Measurements from ENCODE around the gene MGMT. TPM values are rescaled to one million over a fixed set of nuclear protein-coding genes. Genes with fewer than 3 reads are reported as not detected.

Gene MGMT
- total RNA-seq, 4 donors from 2014 or later: 16.5 to 37.5 (median 32.1) TPM

GRCh38 chr10:129778571-129778970, 311.5 kb downstream of the MGMT start:
- H3K27ac ChIP-seq: no peak overlapping the region
- H3K4me1 ChIP-seq: no peaks in the 10 kb centered on the region
- no peak overlapping the region for H3K4me3 ChIP-seq
- ATAC-seq: no peak
- 92% methylated on average over 5 of the region's 13 CpGs; no CpG with 5 or more reads in 1 of the 2 donors for WGBS, 2 donors (ENCODE audit: low coverage in 1 of 2)
- H3K36me3 ChIP-seq: no peaks in the 10 kb centered on the region
- H3K9me3 ChIP-seq: no peaks in the 10 kb centered on the region
- TF ChIP-seq POLR2AphosphoS5 (IDR thresholded peaks at IDR 0.05) (no peak), CTCF (IDR thresholded peaks at IDR 0.05) (no peak), EP300 (IDR thresholded peaks at IDR 0.05) (no peak), POLR2A (IDR thresholded peaks at IDR 0.05) (no peak)
- H3K27me3 ChIP-seq: no peaks in the 10 kb centered on the region

- WGBS, 2 donors (ENCODE audit: low coverage in 1 of 2): 75 to 93% methylated on average over 2 to 25 of the region's 35 CpGs
- no peaks in the 10 kb centered on the region for H3K27me3 ChIP-seq
- H3K36me3 ChIP-seq: no peaks in the 10 kb centered on the region
- H3K9me3 ChIP-seq: no peaks in the 10 kb centered on the region
- TF ChIP-seq POLR2AphosphoS5 (IDR thresholded peaks at IDR 0.05): no peak
- no peak for TF ChIP-seq POLR2A (IDR thresholded peaks at IDR 0.05)
- TF ChIP-seq EP300 (IDR thresholded peaks at IDR 0.05): no peak
- TF ChIP-seq CTCF (IDR thresholded peaks at IDR 0.05): no peak
- no peak overlapping the region for H3K4me3 ChIP-seq
- no peaks in the 10 kb centered on the region for H3K4me1 ChIP-seq
- ATAC-seq: no peak
- H3K27ac ChIP-seq: no peak overlapping the region
Observed at GRCh38 chr10:129779126-129780111, 312.4 kb downstream of the MGMT start.

GRCh38 chr10:129780198-129780597, 313.2 kb downstream of the MGMT start:
- Histone ChIP-seq H3K27ac (no peak overlapping the region), H3K4me3 (no peak overlapping the region), H3K27me3 (no peaks in the 10 kb centered on the region), H3K4me1 (no peaks in the 10 kb centered on the region), H3K36me3 (no peaks in the 10 kb centered on the region), H3K9me3 (no peaks in the 10 kb centered on the region)
- WGBS, 2 donors (ENCODE audit: low coverage in 1 of 2): 79% methylated on average over 2 of the region's 6 CpGs; no CpG with 5 or more reads in 1 of the 2 donors
- TF ChIP-seq POLR2AphosphoS5 (IDR thresholded peaks at IDR 0.05): no peak
- TF ChIP-seq CTCF (IDR thresholded peaks at IDR 0.05): no peak
- TF ChIP-seq POLR2A (IDR thresholded peaks at IDR 0.05): no peak
- ATAC-seq: no peak

- Histone ChIP-seq H3K36me3 (no peaks in the 10 kb centered on the region), H3K9me3 (peaks cover 0 to 9% (median 0%) of the 10 kb centered on the region in 3 donors), H3K27ac (no peak overlapping the region), H3K4me1 (no peaks in the 10 kb centered on the region), H3K27me3 (no peaks in the 10 kb centered on the region), H3K4me3 (no peak overlapping the region)
- no peak for ATAC-seq
- 95 to 100% methylated on average over 2 to 9 of the region's 20 CpGs for WGBS, 2 donors (ENCODE audit: low coverage in 1 of 2)
- TF ChIP-seq CTCF (IDR thresholded peaks at IDR 0.05): no peak
- TF ChIP-seq POLR2AphosphoS5 (IDR thresholded peaks at IDR 0.05): no peak
- no peak for TF ChIP-seq EP300 (IDR thresholded peaks at IDR 0.05)
- no peak for TF ChIP-seq POLR2A (IDR thresholded peaks at IDR 0.05)
Observed at GRCh38 chr10:129780901-129781795, 314.1 kb downstream of the MGMT start.
